ENCODE data around the gene PRMT3. TPM values are rescaled to one million over a fixed set of nuclear protein-coding genes. Genes with fewer than 3 reads are reported as not detected.

PRMT3 gene
- total RNA-seq = 13.5 and 17.0 TPM in 2 replicates

GRCh38 chr11:20387261-20388095 is at the start of gene PRMT3:
Gene PRMT3 (plus strand): TSS chr11:20387716. CDS start chr11:20387747, 31 bp downstream.

DNA sequence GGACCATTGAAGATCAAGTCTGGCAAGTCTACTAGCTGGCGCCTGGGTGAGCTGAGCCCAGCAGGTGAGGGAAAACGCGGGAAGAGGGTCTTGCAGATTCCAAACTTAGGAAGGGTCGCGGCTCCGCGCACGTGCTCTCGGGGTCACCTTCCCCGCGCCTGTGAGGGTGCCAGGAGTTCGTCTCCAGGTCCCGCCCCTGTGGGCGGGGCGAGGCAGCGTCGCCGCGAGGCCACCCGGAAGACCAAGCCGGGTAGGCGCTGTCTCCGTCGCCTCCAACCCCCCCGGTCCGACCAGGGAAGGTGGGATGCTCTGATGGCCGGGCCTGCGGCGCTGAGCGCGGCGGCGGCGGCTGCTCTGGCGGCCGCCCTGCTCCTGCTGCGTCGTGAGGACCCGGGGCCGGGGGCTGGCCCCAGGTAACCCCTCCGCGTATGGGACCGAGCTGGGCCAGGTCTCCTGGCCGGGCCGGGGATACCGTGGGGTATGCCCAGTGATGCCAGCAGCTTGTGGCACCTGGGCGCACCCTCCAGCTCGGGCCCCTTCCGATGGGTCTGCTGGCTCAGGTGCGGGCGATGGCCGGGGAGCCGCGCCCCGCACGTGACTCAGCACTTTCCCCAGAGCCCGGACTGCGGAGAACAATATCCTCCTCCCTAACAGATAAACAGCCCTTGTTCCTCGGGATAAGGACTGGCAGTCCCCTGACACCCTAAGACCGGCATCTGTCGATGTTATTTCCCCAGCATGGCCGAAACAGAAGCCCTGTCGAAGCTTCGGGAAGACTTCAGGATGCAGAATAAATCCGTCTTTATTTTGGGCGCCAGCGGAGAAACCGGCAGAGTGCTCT is 23.8 kb upstream of the PRMT3 start, which contains the start of gene HTATIP2:
Gene HTATIP2 (plus strand): TSS at position 215 of the 841 bp plus-strand sequence. CDS start 524 bp downstream, at position 739.

Other genes starting within 250 kb of the PRMT3 start
- gene DBX1, start 227.2 kb upstream of the PRMT3 start, total RNA-seq = not detected in 2 replicates
- 38.2 and 40.3 TPM in 2 replicates for gene HTATIP2, start 24.0 kb upstream of the PRMT3 start, total RNA-seq
- not detected in 2 replicates for gene SLC6A5, start 211.9 kb downstream of the PRMT3 start, total RNA-seq

Measured in bronchus fibroblast of lung (primary cell).